Left ventricle myocardium inferior (tissue), 1 donor: Measurements from ENCODE around the gene BMP4. TPM values are rescaled to one million over a fixed set of nuclear protein-coding genes. Genes with fewer than 3 reads are reported as not detected.

ENCODE experiments used
- DNase-seq: peaks from one replicate; pipeline ENCODE4 v3.0.0-alpha.2; 2020
- H3K27ac ChIP-seq: fragments of 200-600 bp; replicated peaks from 2 replicates; pipeline ENCODE4 v1.8.0; 2021
- H3K27me3 ChIP-seq: fragments of 200-600 bp; 2 replicates; pipeline ENCODE4 v1.8.0; 2021; ENCODE audit warnings: low read depth
- H3K36me3 ChIP-seq: fragments of 200-600 bp; 2 replicates; pipeline ENCODE4 v1.8.0; 2021
- H3K4me1 ChIP-seq: fragments of 200-600 bp; 2 replicates; pipeline ENCODE4 v1.8.0; 2021
- H3K4me3 ChIP-seq: fragments of 200-600 bp; 2 replicates; pipeline ENCODE4 v1.8.0; 2021; ENCODE audit warnings: mild to moderate bottlenecking, moderate library complexity
- H3K9me3 ChIP-seq: fragments of 200-600 bp; replicated peaks from 2 replicates; pipeline ENCODE4 v1.8.0; 2021
- CTCF ChIP-seq: fragments of 200-600 bp; IDR thresholded peaks from 2 replicates; pipeline ENCODE4 v1.8.0; 2021; ENCODE audit warnings: antibody characterized with exemption, mild to moderate bottlenecking, borderline replicate concordance
- intact Hi-C: fragments of 100-400 bp; cut with micrococcal nuclease; formaldehyde crosslinking; loops from one replicate; pipeline ENCODE4 v1.11.0; 2022
- total RNA-seq: library from RNA; stranded (reverse); fragmentation: NEBNext Ultra II Directional; extraction: Animal tissue kit (Norgen Biotek cat#: 25700); gene quantifications from one replicate; pipeline ENCODE4 v1.2.1, GENCODE V29; 2021
- donor health status: DM: no; HTN: yes; CAD: no; lungs with severe emphysema.

Gene BMP4
- total RNA-seq, 1 donor from 2014 or later: 9.8 TPM

- H3K4me1 ChIP-seq: peaks cover 20% of the 10 kb centered on the region
- no peaks in the 10 kb centered on the region for H3K27me3 ChIP-seq
- no peak for TF ChIP-seq CTCF
- no peak overlapping the region for H3K27ac ChIP-seq
- intact Hi-C loops: no loop called here
- H3K36me3 ChIP-seq: no peaks in the 10 kb centered on the region
- no peaks in the 10 kb centered on the region for H3K9me3 ChIP-seq
- no peak for DNase-seq
- H3K4me3 ChIP-seq: no peak overlapping the region
Measured at GRCh38 chr14:53975444-53975843, 18.8 kb upstream of the BMP4 start.

- no peak overlapping the region for H3K4me3 ChIP-seq
- no peak for DNase-seq
Measured at GRCh38 chr14:53971521-53971920, 14.9 kb upstream of the BMP4 start.

DNA sequence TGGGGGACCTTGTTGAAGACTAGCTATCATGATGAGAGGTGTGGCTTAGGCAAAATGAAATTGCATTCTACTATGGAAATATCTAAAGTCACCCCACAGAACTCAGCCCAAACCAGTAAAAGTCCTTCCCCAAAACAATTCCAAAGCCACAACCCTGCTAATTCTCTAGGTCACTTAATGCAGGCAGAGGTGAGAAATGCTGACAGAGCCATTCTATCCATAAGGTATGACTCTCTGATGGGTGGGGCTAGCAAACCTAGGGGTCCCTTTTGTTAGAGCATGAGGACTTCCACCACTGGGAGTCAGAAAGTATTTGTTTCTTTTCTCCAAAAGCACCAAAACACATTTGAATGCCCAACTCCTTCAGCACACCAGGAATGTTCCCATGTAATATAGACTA, 12.7 kb upstream of the BMP4 start:
- no peaks in the 10 kb centered on the region for H3K4me1 ChIP-seq
- intact Hi-C loops: no loop called here
- TF ChIP-seq CTCF: no peak

More at GRCh38 chr14:53971521-53971920, 14.9 kb upstream of the BMP4 start:
- H3K4me1 ChIP-seq: no peaks in the 10 kb centered on the region
- no peak overlapping the region for H3K27ac ChIP-seq
- intact Hi-C loops: no loop called here
- no peaks in the 10 kb centered on the region for H3K9me3 ChIP-seq
- no peaks in the 10 kb centered on the region for H3K36me3 ChIP-seq
- no peak for TF ChIP-seq CTCF
- peaks cover 10% of the 10 kb centered on the region for H3K27me3 ChIP-seq

GRCh38 chr14:53968726-53969125, 12.1 kb upstream of the BMP4 start:
- intact Hi-C loops: no loop called here
- no peak overlapping the region for H3K27ac ChIP-seq
- DNase-seq: no peak
- TF ChIP-seq CTCF: no peak
- no peaks in the 10 kb centered on the region for H3K9me3 ChIP-seq
- no peaks in the 10 kb centered on the region for H3K36me3 ChIP-seq
- peaks cover 5% of the 10 kb centered on the region for H3K4me1 ChIP-seq
- peaks cover 29% of the 10 kb centered on the region for H3K27me3 ChIP-seq
- H3K4me3 ChIP-seq: no peak overlapping the region

More for the DNA sequence above, 12.7 kb upstream of the BMP4 start:
- Histone ChIP-seq H3K36me3 (no peaks in the 10 kb centered on the region), H3K9me3 (no peaks in the 10 kb centered on the region), H3K27ac (no peak overlapping the region), H3K4me3 (no peak overlapping the region), H3K27me3 (peaks cover 23% of the 10 kb centered on the region)
- no peak for DNase-seq

- TF ChIP-seq CTCF: no peak
- intact Hi-C loops: no loop called here
- H3K27ac ChIP-seq: no peak overlapping the region
- DNase-seq: no peak
- no peaks in the 10 kb centered on the region for H3K9me3 ChIP-seq
- no peak overlapping the region for H3K4me3 ChIP-seq
- peaks cover 14% of the 10 kb centered on the region for H3K4me1 ChIP-seq
- H3K36me3 ChIP-seq: no peaks in the 10 kb centered on the region
- peaks cover 40% of the 10 kb centered on the region for H3K27me3 ChIP-seq
Measured at GRCh38 chr14:53967606-53968005, 11.0 kb upstream of the BMP4 start.

GRCh38 chr14:53964249-53964648, 7.6 kb upstream of the BMP4 start:
- peak overlapping the region; percentile 63 for H3K4me3 ChIP-seq
- no peak for TF ChIP-seq CTCF
- H3K4me1 ChIP-seq: peaks cover 14% of the 10 kb centered on the region
- no peak for DNase-seq
- peaks cover 59% of the 10 kb centered on the region for H3K27me3 ChIP-seq
- H3K9me3 ChIP-seq: no peaks in the 10 kb centered on the region
- H3K36me3 ChIP-seq: no peaks in the 10 kb centered on the region
- H3K27ac ChIP-seq: no peak overlapping the region
- intact Hi-C loops: no loop called here
